ENCODE measurements around the gene C14orf132. TPM values are rescaled to one million over a fixed set of nuclear protein-coding genes. Genes with fewer than 3 reads are reported as not detected.

Gene C14orf132
- polyA plus RNA-seq, 3 donors = not detected

DNA sequence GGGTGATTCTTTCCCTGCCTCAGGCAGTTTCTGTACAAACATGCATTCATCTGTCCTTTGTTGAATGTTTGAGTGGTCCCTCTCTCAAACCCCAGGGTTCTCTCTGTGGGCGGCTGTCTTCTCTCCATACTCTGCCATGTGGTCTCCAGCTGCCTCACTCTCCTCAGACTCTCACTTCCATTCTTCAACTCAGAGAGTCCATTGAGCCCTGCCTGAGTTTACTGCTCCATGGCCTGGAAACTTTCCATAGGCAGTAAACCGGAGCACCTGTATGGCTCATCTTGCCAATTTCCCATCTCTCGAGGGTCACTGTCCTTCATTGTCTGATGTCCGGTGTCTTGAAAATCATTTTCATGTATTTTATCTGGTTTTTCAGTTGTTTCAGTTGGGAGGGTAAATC is 11.3 kb downstream of the C14orf132 start:
- no peaks in the 10 kb centered on the region for H3K4me1 ChIP-seq (ENCODE audit: control insufficient read depth in 1 of 2, insufficient read depth in 2 of 2, low read length in 2 of 2)
- H3K4me3 ChIP-seq (replicated peaks in 1 of 3; ENCODE audit: low read depth in 2 of 3, low read length in 3 of 3) = no peak overlapping the region
- Mint-ChIP-seq H3K4me1 (no peaks in the 10 kb centered on the region), H3K36me3 (no peaks in the 10 kb centered on the region), H3K4me3 (no peak overlapping the region), H3K27ac (no peak overlapping the region), H3K9me3 (peaks cover 0 to 7% (median 0%) of the 10 kb centered on the region in 7 donors), H3K27me3 (ENCODE audit: low read depth in 3 of 3) (peaks cover 3 to 6% (median 4%) of the 10 kb centered on the region in 3 donors)
- TF ChIP-seq CTCF (IDR thresholded peaks at IDR 0.05) = no peak
- no peak overlapping the region for H2AFZ ChIP-seq (ENCODE audit: insufficient read depth, low read depth, low read length, poor library complexity, severe bottlenecking)
- no peaks in the 10 kb centered on the region for H3K79me2 ChIP-seq (ENCODE audit: insufficient read depth, low read length)
- H3K9ac ChIP-seq (ENCODE audit: insufficient read depth, low read length, poor library complexity, severe bottlenecking) = no peak overlapping the region
- H3K27me3 ChIP-seq (ENCODE audit: control insufficient read depth in 2 of 2, insufficient read depth in 2 of 2, low read length in 2 of 2) = no peaks in the 10 kb centered on the region
- H3K27ac ChIP-seq (ENCODE audit: low read depth in 1 of 2, low read length in 2 of 2) = no peak overlapping the region
- no peak overlapping the region for H3K4me2 ChIP-seq (replicated peaks; ENCODE audit: extremely low read depth, low read length, poor library complexity, severe bottlenecking)
- H3K36me3 ChIP-seq (replicated peaks in 1 of 2; ENCODE audit: control insufficient read depth in 1 of 2, insufficient read depth in 2 of 2, low read length in 2 of 2) = no peaks in the 10 kb centered on the region
- H3K9me3 ChIP-seq (replicated peaks in 1 of 2; ENCODE audit: control insufficient read depth in 1 of 2, insufficient read depth in 1 of 2, low read length in 2 of 2) = peaks cover 0 to 4% of the 10 kb centered on the region in 2 donors
- intact Hi-C loops (cut with micrococcal nuclease) = no loop called here
- WGBS (ENCODE audit: insufficient coverage) = 100% methylated on average over 1 of the region's 4 CpGs
- DNase-seq = no peak
- no peaks in the 10 kb centered on the region for H4K20me1 ChIP-seq (ENCODE audit: insufficient read depth, low read length)

DNA sequence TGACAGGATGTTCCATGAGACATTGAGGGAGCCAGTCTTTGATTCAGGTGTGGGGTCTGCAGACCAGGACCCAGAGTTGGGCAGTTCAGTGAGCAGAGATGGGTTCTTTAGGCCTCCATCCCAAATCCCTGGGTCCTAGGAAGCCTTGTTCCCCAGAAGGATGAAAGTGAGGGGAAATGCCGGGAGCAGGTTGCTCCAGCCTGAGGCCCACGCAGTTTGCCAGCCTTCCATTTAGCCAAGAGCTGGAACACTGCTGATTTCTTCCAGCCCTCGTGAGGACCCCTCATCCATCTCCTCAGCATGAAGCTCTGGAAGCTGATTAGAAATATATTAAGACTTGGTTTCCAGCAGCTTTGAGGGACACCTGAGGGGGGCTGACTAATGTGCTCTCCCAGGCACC is 12.1 kb downstream of the C14orf132 start:
- Mint-ChIP-seq H3K27me3 (ENCODE audit: low read depth in 3 of 3) (peaks cover 3 to 8% (median 4%) of the 10 kb centered on the region in 3 donors), H3K27ac (no peak overlapping the region), H3K4me3 (no peak overlapping the region), H3K4me1 (no peaks in the 10 kb centered on the region), H3K36me3 (no peaks in the 10 kb centered on the region), H3K9me3 (peaks cover 0 to 2% (median 0%) of the 10 kb centered on the region in 7 donors)
- no peak for TF ChIP-seq CTCF (IDR thresholded peaks at IDR 0.05)
- no peaks in the 10 kb centered on the region for H3K9me3 ChIP-seq (replicated peaks in 1 of 2; ENCODE audit: control insufficient read depth in 1 of 2, insufficient read depth in 1 of 2, low read length in 2 of 2)
- intact Hi-C loops (cut with micrococcal nuclease) = no loop called here
- DNase-seq = no peak
- no peaks in the 10 kb centered on the region for H3K36me3 ChIP-seq (replicated peaks in 1 of 2; ENCODE audit: control insufficient read depth in 1 of 2, insufficient read depth in 2 of 2, low read length in 2 of 2)
- no peaks in the 10 kb centered on the region for H3K27me3 ChIP-seq (ENCODE audit: control insufficient read depth in 2 of 2, insufficient read depth in 2 of 2, low read length in 2 of 2)
- H3K4me2 ChIP-seq (replicated peaks; ENCODE audit: extremely low read depth, low read length, poor library complexity, severe bottlenecking) = no peak overlapping the region
- WGBS (ENCODE audit: insufficient coverage) = no CpG with 5 or more reads among the region's 3 CpGs
- no peak overlapping the region for H2AFZ ChIP-seq (ENCODE audit: insufficient read depth, low read depth, low read length, poor library complexity, severe bottlenecking)
- H4K20me1 ChIP-seq (ENCODE audit: insufficient read depth, low read length) = no peaks in the 10 kb centered on the region
- no peak overlapping the region for H3K4me3 ChIP-seq (replicated peaks in 1 of 3; ENCODE audit: low read depth in 2 of 3, low read length in 3 of 3)
- no peak overlapping the region for H3K27ac ChIP-seq (ENCODE audit: low read depth in 1 of 2, low read length in 2 of 2)
- H3K9ac ChIP-seq (ENCODE audit: insufficient read depth, low read length, poor library complexity, severe bottlenecking) = no peak overlapping the region
- H3K79me2 ChIP-seq (ENCODE audit: insufficient read depth, low read length) = no peaks in the 10 kb centered on the region
- no peaks in the 10 kb centered on the region for H3K4me1 ChIP-seq (ENCODE audit: control insufficient read depth in 1 of 2, insufficient read depth in 2 of 2, low read length in 2 of 2)
